ENCODE measurements around the gene CDKN1C. TPM values are rescaled to one million over a fixed set of nuclear protein-coding genes. Genes with fewer than 3 reads are reported as not detected.

CDKN1C gene
- total RNA-seq, 2 donors from 2014 or later = 17.1 to 25.0 TPM

DNA sequence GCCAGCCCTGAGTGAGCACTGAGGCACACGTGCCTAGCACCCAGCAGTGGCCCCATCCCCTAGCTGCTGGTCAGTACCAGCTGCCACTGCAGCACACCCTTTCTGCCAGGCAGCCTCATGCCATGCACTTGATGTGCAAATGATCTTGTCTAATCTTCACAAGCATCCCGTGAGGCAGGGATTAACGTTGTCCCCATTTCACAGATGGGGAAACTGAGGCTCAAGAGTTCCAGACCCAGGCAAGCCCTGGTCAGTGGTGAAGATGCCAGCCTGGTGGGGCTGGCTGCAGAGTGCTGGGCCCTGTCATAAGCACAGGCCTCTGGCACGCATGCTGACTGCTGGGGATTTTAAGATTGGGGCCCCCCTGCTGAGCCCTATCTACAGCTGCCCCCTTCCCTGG, 8.4 kb upstream of the CDKN1C start:
- Histone ChIP-seq H3K27me3 (replicated peaks; ENCODE audit: insufficient read depth) (no peaks in the 10 kb centered on the region), H3K9me3 (no peaks in the 10 kb centered on the region), H3K27ac (no peak overlapping the region), H3K36me3 (no peaks in the 10 kb centered on the region), H3K4me1 (ENCODE audit: control insufficient read depth in 1 of 2, low read depth in 2 of 2) (peaks cover 10 to 24% of the 10 kb centered on the region in 2 donors), H3K4me3 (no peak overlapping the region)
- no peak for DNase-seq (ENCODE audit: low spot score)
- ATAC-seq (ENCODE audit: insufficient number of reproducible peaks, low FRiP score, low read depth) = no peak
- TF ChIP-seq, protein P1, sequence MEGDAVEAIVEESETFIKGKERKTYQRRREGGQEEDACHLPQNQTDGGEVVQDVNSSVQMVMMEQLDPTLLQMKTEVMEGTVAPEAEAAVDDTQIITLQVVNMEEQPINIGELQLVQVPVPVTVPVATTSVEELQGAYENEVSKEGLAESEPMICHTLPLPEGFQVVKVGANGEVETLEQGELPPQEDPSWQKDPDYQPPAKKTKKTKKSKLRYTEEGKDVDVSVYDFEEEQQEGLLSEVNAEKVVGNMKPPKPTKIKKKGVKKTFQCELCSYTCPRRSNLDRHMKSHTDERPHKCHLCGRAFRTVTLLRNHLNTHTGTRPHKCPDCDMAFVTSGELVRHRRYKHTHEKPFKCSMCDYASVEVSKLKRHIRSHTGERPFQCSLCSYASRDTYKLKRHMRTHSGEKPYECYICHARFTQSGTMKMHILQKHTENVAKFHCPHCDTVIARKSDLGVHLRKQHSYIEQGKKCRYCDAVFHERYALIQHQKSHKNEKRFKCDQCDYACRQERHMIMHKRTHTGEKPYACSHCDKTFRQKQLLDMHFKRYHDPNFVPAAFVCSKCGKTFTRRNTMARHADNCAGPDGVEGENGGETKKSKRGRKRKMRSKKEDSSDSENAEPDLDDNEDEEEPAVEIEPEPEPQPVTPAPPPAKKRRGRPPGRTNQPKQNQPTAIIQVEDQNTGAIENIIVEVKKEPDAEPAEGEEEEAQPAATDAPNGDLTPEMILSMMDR (IDR thresholded peaks at IDR 0.05) = no peak

DNA sequence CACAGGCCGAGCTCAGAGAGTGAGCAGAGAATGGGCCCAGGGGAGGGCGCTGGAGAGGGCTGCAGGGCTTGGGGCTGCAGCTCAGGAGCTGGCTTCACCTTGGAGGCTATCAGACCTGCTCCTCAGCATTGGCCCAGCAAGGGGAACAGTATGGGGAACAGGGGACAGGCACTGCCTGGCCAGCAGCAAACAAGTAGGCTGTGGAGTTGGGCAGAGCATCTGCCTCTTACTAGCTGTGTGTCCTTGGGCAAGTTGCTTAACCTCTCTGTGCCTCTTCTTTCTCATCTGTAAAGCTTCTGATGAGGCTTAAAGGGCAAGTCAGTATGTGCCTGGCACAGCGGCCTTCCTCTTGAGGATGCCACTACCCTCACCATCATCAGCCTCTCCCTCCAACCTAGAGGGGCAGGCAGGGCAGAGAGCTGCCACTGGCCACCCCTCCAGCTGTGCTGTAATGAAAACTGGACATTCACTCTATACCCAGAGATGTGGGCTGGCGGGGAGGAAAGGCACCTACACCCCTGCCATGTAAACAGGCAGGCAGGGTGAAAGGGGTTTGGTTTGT, 7.5 kb upstream of the CDKN1C start:
- ATAC-seq (ENCODE audit: insufficient number of reproducible peaks, low FRiP score, low read depth) (no peak), DNase-seq (ENCODE audit: low spot score) (no peak)
- TF ChIP-seq, protein P1 (IDR thresholded peaks at IDR 0.05) = no peak
- H3K36me3 ChIP-seq = no peaks in the 10 kb centered on the region
- peak overlapping the region; percentile 5 to 45 for H3K27ac ChIP-seq
- H3K4me3 ChIP-seq = peak overlapping the region; percentile 66
- H3K9me3 ChIP-seq = no peaks in the 10 kb centered on the region
- H3K4me1 ChIP-seq (ENCODE audit: control insufficient read depth in 1 of 2, low read depth in 2 of 2) = peaks cover 6 to 24% of the 10 kb centered on the region in 2 donors
- H3K27me3 ChIP-seq (replicated peaks; ENCODE audit: insufficient read depth) = no peaks in the 10 kb centered on the region

DNA sequence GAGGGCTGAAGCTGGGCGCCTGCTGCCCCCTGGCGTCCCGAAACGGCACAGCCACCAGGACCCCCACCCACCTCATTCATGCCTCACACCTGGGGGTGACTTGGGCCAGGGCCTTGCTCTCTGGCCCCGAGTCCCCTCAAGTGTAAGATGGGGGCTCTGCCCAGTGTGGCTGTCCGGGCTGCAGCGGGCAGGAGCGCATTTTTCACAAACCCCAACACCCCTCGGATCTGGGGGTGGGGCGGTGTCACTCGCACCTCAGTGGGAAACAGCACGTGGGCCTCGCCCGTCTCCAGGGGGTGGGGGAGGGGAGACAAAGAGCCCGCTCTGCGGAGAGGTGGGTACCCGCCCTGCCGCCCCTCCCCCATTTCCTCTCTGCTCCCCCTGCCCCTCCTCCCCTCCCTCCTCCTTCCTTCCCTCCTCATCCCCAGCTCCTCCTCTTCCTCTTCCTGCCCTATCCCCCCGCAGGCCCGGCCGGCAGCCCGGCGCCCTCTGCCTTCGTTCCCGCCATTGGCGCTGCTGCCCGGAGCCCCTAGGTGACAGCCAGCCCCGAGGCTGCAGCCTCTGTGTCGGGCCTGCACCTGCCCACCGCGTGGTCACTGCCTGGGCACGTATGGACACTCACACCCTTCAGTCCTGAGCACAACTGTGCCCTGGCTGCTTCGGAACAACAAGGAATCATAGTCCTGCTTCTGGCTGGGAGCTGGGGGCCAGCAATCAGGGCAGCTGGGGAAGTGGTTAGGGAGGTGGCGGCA, 6.8 kb upstream of the CDKN1C start:
- Histone ChIP-seq H3K4me3 (peak overlapping the region; percentile 66), H3K4me1 (ENCODE audit: control insufficient read depth in 1 of 2, low read depth in 2 of 2) (peaks cover 6 to 27% of the 10 kb centered on the region in 2 donors), H3K27me3 (replicated peaks; ENCODE audit: insufficient read depth) (no peaks in the 10 kb centered on the region), H3K27ac (peak overlapping the region; percentile 5 to 45), H3K36me3 (no peaks in the 10 kb centered on the region), H3K9me3 (no peaks in the 10 kb centered on the region)
- DNase-seq (ENCODE audit: low spot score) (no peak), ATAC-seq (ENCODE audit: insufficient number of reproducible peaks, low FRiP score, low read depth) (peak; percentile 14)
- TF ChIP-seq, protein P1 (IDR thresholded peaks at IDR 0.05) = peak; percentile 90

DNA sequence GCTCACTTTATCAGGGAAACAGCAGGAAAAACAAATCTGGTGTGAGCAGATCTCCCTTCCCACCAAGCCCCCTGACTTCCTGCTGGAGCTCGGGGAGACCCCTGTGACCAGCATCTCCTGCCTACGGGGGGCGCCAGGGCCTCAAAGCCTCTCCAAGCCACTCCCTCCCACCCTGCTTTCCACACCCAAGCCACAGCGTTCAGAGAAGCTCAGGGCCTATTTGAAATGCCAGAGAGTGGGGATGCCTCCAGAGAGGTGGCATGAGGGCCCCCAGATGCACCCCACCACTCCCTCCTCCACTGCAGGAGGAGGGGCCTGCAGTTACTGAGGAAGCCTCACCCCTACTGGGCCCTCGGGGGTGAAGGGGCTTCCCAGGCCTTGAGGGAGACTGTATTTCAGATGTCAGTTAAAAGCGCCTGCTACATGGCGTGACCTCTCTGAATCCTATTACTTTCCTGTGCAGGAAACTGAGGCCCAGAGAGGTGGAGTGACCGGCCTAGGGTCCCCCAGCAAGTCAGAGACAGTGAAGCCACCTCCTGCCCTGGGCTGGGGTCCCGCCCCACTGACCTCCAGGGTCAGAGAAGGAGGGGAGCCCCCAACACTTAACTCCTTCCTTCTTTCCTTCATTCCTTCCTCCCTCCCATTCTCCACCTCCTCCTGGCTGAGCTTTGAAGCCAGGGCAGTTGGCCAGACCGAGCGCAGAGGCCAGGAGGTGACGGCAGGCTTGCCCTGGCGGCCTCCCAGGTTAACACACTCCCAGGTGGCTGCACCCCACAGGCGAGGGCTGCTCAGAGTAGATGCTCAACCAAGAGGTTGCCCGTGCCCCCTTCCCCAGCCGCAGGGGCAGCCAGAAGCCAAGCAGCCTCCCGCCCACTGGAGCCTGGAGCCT, 6.0 kb upstream of the CDKN1C start:
- TF ChIP-seq, protein P1 (IDR thresholded peaks at IDR 0.05) = no peak
- no peak overlapping the region for H3K27ac ChIP-seq
- H3K27me3 ChIP-seq (replicated peaks; ENCODE audit: insufficient read depth) = no peaks in the 10 kb centered on the region
- H3K9me3 ChIP-seq = no peaks in the 10 kb centered on the region
- H3K36me3 ChIP-seq = no peaks in the 10 kb centered on the region
- H3K4me1 ChIP-seq (ENCODE audit: control insufficient read depth in 1 of 2, low read depth in 2 of 2) = peaks cover 6 to 27% of the 10 kb centered on the region in 2 donors
- H3K4me3 ChIP-seq = peak overlapping the region; percentile 66
- DNase-seq (ENCODE audit: low spot score) = no peak
- no peak for ATAC-seq (ENCODE audit: insufficient number of reproducible peaks, low FRiP score, low read depth)
